Large intestine (tissue), 3 donors: ENCODE measurements around the gene SVIL. TPM values are rescaled to one million over a fixed set of nuclear protein-coding genes. Genes with fewer than 3 reads are reported as not detected.
"Not testable (repeated sequence)": the region's sequence is repeated elsewhere in the genome, so short reads cannot be mapped to it uniquely, and the experiment has no call there.

Source experiments
- DNase-seq, 2 donors: peaks; one replicate each; pipeline versions ENCODE4 v3.0.0 to v3.0.0-alpha.2; 2013
- H3K27ac ChIP-seq: one replicate; pipeline ENCODE4 v1.5.1; 2013; ENCODE audit warnings: low read length
- H3K27me3 ChIP-seq: 2 replicates; pipeline ENCODE4 v1.6.1; 2013; ENCODE audit warnings: low read length; ENCODE audit not compliant: control insufficient read depth, insufficient read depth
- H3K36me3 ChIP-seq: 2 replicates; pipeline ENCODE4 v1.6.1; 2013; ENCODE audit warnings: low read length; ENCODE audit not compliant: control insufficient read depth, insufficient read depth
- H3K4me1 ChIP-seq: one replicate; pipeline ENCODE4 v1.6.1; 2013; ENCODE audit warnings: low read length; ENCODE audit not compliant: control insufficient read depth, insufficient read depth
- H3K4me3 ChIP-seq: one replicate; pipeline ENCODE4 v1.5.1; 2013; ENCODE audit warnings: low read length
- H3K9me3 ChIP-seq: one replicate; pipeline ENCODE4 v1.6.1; 2013; ENCODE audit warnings: mild to moderate bottlenecking, low read depth, low read length, moderate library complexity; ENCODE audit not compliant: control insufficient read depth
- WGBS: methylation state at CpG from one replicate; pipeline ENCODE4 v1.1.5; 2013; ENCODE audit warnings: low lambda C conversion rate; ENCODE audit not compliant: insufficient coverage; 5-methylcytosine and 5-hydroxymethylcytosine counted together
- polyA plus RNA-seq: library from polyadenylated mRNA; unstranded; fragments of 120-200 nt; gene quantifications from one replicate; pipeline ENCODE4 v1.2.1, GENCODE V29; 2013

Gene SVIL
- polyA plus RNA-seq, 1 donor = 42.2 TPM

DNA sequence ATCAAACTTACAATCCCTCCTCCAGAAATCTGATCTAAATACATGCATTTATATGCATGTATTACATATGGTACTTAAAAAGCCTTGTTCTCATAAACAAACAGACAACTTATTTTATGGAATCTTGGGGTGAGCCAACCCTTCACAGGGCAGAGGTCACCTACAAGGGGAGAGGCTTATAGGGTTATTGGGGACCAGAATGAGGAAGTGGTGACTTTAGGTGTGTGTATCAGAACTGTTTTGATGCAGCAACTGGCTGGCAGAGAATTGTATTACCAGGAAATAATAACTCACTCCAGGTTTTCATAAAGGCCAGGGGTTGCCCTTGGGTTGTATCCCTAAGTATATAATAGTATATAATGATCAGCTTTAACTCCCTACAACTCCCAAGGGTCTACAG, 91.1 kb downstream of the SVIL start:
- no peaks in the 10 kb centered on the region for H3K9me3 ChIP-seq

DNA sequence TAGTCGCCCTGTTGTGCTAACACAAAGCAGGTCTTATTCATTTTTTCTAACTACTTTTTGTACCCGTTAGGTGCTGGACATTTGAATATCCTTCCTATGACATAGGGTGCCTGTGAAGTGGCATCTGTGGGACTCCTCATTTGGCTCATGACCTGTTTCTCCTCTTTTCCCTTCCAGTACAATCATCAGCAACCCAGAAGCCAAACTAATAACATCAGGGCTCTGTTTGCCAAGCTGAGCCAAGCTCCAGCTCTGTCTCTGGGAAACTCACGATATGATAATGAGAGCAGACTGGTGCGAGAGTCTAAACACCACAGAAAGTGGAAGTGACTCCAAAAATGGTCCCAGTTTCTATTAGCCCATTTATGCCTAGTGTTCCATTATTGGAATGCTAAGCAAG, 92.0 kb downstream of the SVIL start:
- no peaks in the 10 kb centered on the region for H3K9me3 ChIP-seq
- no peak for DNase-seq
- 100% methylated on average over 2 of the region's 4 CpGs for WGBS
- no peak overlapping the region for H3K27ac ChIP-seq
- H3K4me3 ChIP-seq = no peak overlapping the region
- no peaks in the 10 kb centered on the region for H3K27me3 ChIP-seq
- peaks cover 12% of the 10 kb centered on the region for H3K36me3 ChIP-seq
- no peaks in the 10 kb centered on the region for H3K4me1 ChIP-seq

More for the DNA sequence above, 91.1 kb downstream of the SVIL start:
- Histone ChIP-seq H3K36me3 (peaks cover 16% of the 10 kb centered on the region), H3K4me3 (no peak overlapping the region), H3K27ac (no peak overlapping the region), H3K4me1 (no peaks in the 10 kb centered on the region), H3K27me3 (no peaks in the 10 kb centered on the region)
- DNase-seq = no peak

- Histone ChIP-seq H3K36me3 (peaks cover 12% of the 10 kb centered on the region), H3K27ac (no peak overlapping the region)
- WGBS = no CpG with 5 or more reads among the region's 15 CpGs
Observed at GRCh38 chr10:29541422-29542210, 93.2 kb downstream of the SVIL start.

GRCh38 chr10:29540016-29540415, 94.8 kb downstream of the SVIL start:
- Histone ChIP-seq H3K27ac (no peak overlapping the region), H3K27me3 (no peaks in the 10 kb centered on the region), H3K4me3 (no peak overlapping the region), H3K36me3 (peaks cover 12% of the 10 kb centered on the region), H3K4me1 (peaks cover 12% of the 10 kb centered on the region), H3K9me3 (no peaks in the 10 kb centered on the region)
- no CpG with 5 or more reads among the region's 10 CpGs for WGBS
- no peak for DNase-seq

More at GRCh38 chr10:29541422-29542210, 93.2 kb downstream of the SVIL start:
- no peaks in the 10 kb centered on the region for H3K9me3 ChIP-seq
- H3K4me3 ChIP-seq = no peak overlapping the region
- DNase-seq = no peak
- no peaks in the 10 kb centered on the region for H3K27me3 ChIP-seq
- no peaks in the 10 kb centered on the region for H3K4me1 ChIP-seq

GRCh38 chr10:29539412-29539811, 95.4 kb downstream of the SVIL start:
- WGBS = no CpG with 5 or more reads among the region's 6 CpGs
- Histone ChIP-seq H3K4me3 (no peak overlapping the region), H3K27me3 (no peaks in the 10 kb centered on the region), H3K9me3 (no peaks in the 10 kb centered on the region), H3K4me1 (peaks cover 15% of the 10 kb centered on the region), H3K27ac (no peak overlapping the region), H3K36me3 (peaks cover 12% of the 10 kb centered on the region)
- no peak for DNase-seq

GRCh38 chr10:29537799-29538198, 97.0 kb downstream of the SVIL start:
- H3K27ac ChIP-seq = no peak overlapping the region
- no peak overlapping the region for H3K4me3 ChIP-seq
- peaks cover 15% of the 10 kb centered on the region for H3K4me1 ChIP-seq

GRCh38 chr10:29536691-29537090, 98.1 kb downstream of the SVIL start:
- H3K36me3 ChIP-seq = peaks cover 23% of the 10 kb centered on the region
- WGBS = 87% methylated on average over 3 of the region's 8 CpGs

More at GRCh38 chr10:29537799-29538198, 97.0 kb downstream of the SVIL start:
- H3K36me3 ChIP-seq = peaks cover 15% of the 10 kb centered on the region
- DNase-seq = no peak
- H3K27me3 ChIP-seq = no peaks in the 10 kb centered on the region
- H3K9me3 ChIP-seq = no peaks in the 10 kb centered on the region
- 93% methylated on average over 5 of the region's 7 CpGs for WGBS

GRCh38 chr10:29535778-29536453, 98.9 kb downstream of the SVIL start:
- WGBS = 40% methylated on average over 1 of the region's 7 CpGs
- peak overlapping the region; percentile 9 for H3K27ac ChIP-seq
- H3K36me3 ChIP-seq = peaks cover 23% of the 10 kb centered on the region
- DNase-seq = no peak
- no peaks in the 10 kb centered on the region for H3K9me3 ChIP-seq
- no peak overlapping the region for H3K4me3 ChIP-seq
- H3K4me1 ChIP-seq = peaks cover 15% of the 10 kb centered on the region
- H3K27me3 ChIP-seq = no peaks in the 10 kb centered on the region

More at GRCh38 chr10:29536691-29537090, 98.1 kb downstream of the SVIL start:
- peaks cover 15% of the 10 kb centered on the region for H3K4me1 ChIP-seq
- not testable (repeated sequence) for DNase-seq, H3K9me3 ChIP-seq, H3K27ac ChIP-seq, H3K4me3 ChIP-seq, H3K27me3 ChIP-seq

DNA sequence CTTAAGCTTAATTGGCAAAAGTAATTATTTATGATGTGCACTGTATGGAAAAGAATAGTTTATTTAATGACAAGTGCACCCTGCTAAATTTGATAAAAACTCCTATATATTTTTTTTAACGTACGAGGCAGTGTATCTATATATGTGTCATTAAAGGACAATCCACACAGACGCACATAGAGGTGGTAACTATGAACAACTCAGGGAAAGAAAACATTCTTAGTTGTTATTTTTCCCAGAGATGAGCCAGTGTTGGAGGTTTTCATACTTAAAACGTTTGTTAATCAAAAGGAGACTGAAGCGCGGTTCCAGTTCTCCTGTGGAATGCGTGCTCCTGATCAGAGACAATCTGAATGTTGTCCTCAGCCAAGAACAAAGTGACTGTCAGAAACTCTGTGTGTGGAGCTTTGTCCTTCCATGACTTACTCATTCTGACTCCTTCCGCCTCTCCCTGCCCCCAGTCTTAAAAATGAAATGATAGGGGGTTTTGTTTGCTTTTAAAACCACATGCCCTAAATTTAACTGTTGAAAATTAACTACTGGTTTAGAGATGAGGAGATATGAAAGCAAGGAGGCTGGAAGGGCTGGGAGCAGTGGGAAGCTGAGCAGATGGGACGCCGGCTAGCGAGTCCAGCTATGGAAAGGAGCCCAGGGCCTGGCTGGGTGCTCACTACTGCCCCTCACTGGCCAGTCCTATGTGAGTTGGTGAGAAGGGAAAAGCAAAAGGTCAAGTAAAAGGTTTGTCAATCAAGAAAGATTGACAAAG, 99.6 kb downstream of the SVIL start:
- 10% methylated on average over 6 of the region's 11 CpGs for WGBS
- Histone ChIP-seq H3K9me3 (no peaks in the 10 kb centered on the region), H3K4me1 (peaks cover 15% of the 10 kb centered on the region), H3K4me3 (no peak overlapping the region), H3K27me3 (no peaks in the 10 kb centered on the region), H3K27ac (peak overlapping the region; percentile 9), H3K36me3 (peaks cover 20% of the 10 kb centered on the region)
- DNase-seq = peak; percentile 26 to 61

DNA sequence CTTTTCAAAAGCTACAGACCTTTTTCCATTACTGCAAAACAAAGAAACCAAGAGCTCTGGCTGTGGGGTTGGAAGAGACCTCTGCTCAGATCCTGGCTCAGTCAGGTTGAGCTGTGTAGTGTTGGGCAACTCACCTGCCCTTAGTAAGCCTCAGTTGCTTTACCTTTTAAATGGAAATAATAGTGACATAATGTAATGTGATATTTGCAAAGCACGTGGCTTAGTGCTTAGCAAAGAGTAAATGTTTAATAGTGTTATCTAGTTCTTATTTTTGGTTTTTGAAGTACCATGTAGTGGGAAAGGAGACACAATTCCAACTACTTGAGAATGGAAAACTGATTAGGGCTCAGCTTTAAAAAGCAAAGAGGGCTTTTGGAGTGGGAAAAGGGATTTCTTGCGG, 100.2 kb downstream of the SVIL start:
- peaks cover 15% of the 10 kb centered on the region for H3K4me1 ChIP-seq
- no peak for DNase-seq
- peaks cover 23% of the 10 kb centered on the region for H3K36me3 ChIP-seq

More for the DNA sequence above, 100.2 kb downstream of the SVIL start:
- no peaks in the 10 kb centered on the region for H3K9me3 ChIP-seq
- H3K27ac ChIP-seq = no peak overlapping the region
- no peak overlapping the region for H3K4me3 ChIP-seq
- 20% methylated on average over 1 of the region's 2 CpGs for WGBS
- no peaks in the 10 kb centered on the region for H3K27me3 ChIP-seq
